Adrenal gland (tissue), 12 donors: ENCODE results near the gene LAMA5. TPM values are rescaled to one million over a fixed set of nuclear protein-coding genes. Genes with fewer than 3 reads are reported as not detected.

ENCODE experiments used
- DNase-seq, 7 donors: peaks; one replicate each; pipeline ENCODE4 v3.0.0-alpha.2; 2019 to 2020
- H3K27ac ChIP-seq, 5 donors: fragments of 200-600 bp; sonication (generic) in 4 of 5; 1 replicate in 3 of 5; 2 replicates in 2 of 5; pipeline versions ENCODE4 v1.5.1 to v1.8.0; 2016 to 2020; ENCODE audit warnings: mild to moderate bottlenecking in 1 of 5
- H3K27me3 ChIP-seq: fragments of 200-600 bp; 2 replicates; pipeline ENCODE4 v1.8.0; 2021
- H3K36me3 ChIP-seq, 2 donors: fragments of 200-600 bp; replicated peaks in 1 of 2; 1 replicate in 1 of 2; 2 replicates in 1 of 2; pipeline versions ENCODE4 v1.5.1 to v1.8.0; 2018 to 2022
- H3K4me1 ChIP-seq, 2 donors: fragments of 200-600 bp; replicated peaks in 1 of 2; 1 replicate in 1 of 2; 2 replicates in 1 of 2; pipeline versions ENCODE4 v1.5.1 to v1.8.0; 2018 to 2021
- H3K4me3 ChIP-seq, 4 donors: fragments of 200-600 bp; sonication (generic) in 3 of 4; one replicate each; pipeline ENCODE4 v1.5.1; 2016 to 2018
- H3K9me3 ChIP-seq, 3 donors: fragments of 200-600 bp; sonication (generic) in 1 of 3; replicated peaks in 1 of 3; 1 replicate in 2 of 3; 2 replicates in 1 of 3; pipeline versions ENCODE4 v1.5.1 to v1.8.0; 2016 to 2021
- CTCF ChIP-seq, 6 experiments: fragments of 450-650 bp in 4 of 6; fragments of 200-600 bp in 2 of 6; sonication (generic) in 1 of 6; IDR thresholded peaks; 1 replicate in 5 of 6; 2 replicates in 1 of 6; pipeline versions ENCODE4 v1.5.1 to v1.8.0; 2016 to 2021; ENCODE audit warnings: antibody characterized with exemption in 6 of 6, mild to moderate bottlenecking in 2 of 6, moderate library complexity in 1 of 6
- POLR2A ChIP-seq, 2 donors: fragments of 450-650 bp; IDR thresholded peaks; one replicate each; pipeline ENCODE4 v1.6.1; 2017; ENCODE audit warnings: antibody characterized with exemption in 2 of 2, mild to moderate bottlenecking in 2 of 2, moderate library complexity in 1 of 2
- WGBS, 4 donors: extraction: QIAGEN DNeasy Blood & Tissue Kit in 2 of 4; methylation state at CpG; one replicate each; pipeline versions ENCODE4 v1.1.5 to v1.1.7; 2013 to 2017; 5-methylcytosine and 5-hydroxymethylcytosine counted together
- intact Hi-C, 2 donors: fragments of 100-400 bp; cut with DNase I; formaldehyde crosslinking; loops; one replicate each; pipeline versions ENCODE4 v1.14.1 to v1.15.0; 2022 to 2023
- polyA plus RNA-seq, 3 donors: library from polyadenylated mRNA; stranded (reverse); fragments of 200-250 nt in 2 of 3; fragments of 350-450 nt in 1 of 3; fragmentation: Illumina TruSeq in 1 of 3; extraction: RNeasy Lipid Tissue Mini Kit (QIAGEN cat#74804) in 1 of 3; gene quantifications; one replicate each; pipeline ENCODE4 v1.2.3, GENCODE V29; 2013 to 2014
- total RNA-seq, 9 donors: library from RNA; depleted of rRNA in 4 of 9; stranded (reverse); fragments of >200 nt in 4 of 9; fragments of 120-200 nt in 1 of 9; fragmentation: NEBNext Ultra II Directional in 1 of 9; extraction: Animal tissue kit (Norgen Biotek cat#: 25700) in 1 of 9; gene quantifications; one replicate each; pipeline versions ENCODE4 v1.1.0 to v1.2.4, GENCODE V29; 2013 to 2023
- donor health status: healthy with polysubstance abuse.
- donor health status: Bipolar disorder and iron deficiency.
- donor health status: DM: yes; HTN: yes; CAD: no.
- donor health status: DM: no; HTN: no; CAD: no.
- donor health status: DM: no; HTN: no; CAD: no.
- donor health status: DM: yes; HTN: yes; CAD: no.

The LAMA5 gene
- total and polyA plus RNA-seq, 12 donors: 2.0 to 537 (median 100) TPM

GRCh38 chr20:62400021-62400420 is 32.9 kb upstream of the LAMA5 start:
- intact Hi-C loops: no loop called here

DNA sequence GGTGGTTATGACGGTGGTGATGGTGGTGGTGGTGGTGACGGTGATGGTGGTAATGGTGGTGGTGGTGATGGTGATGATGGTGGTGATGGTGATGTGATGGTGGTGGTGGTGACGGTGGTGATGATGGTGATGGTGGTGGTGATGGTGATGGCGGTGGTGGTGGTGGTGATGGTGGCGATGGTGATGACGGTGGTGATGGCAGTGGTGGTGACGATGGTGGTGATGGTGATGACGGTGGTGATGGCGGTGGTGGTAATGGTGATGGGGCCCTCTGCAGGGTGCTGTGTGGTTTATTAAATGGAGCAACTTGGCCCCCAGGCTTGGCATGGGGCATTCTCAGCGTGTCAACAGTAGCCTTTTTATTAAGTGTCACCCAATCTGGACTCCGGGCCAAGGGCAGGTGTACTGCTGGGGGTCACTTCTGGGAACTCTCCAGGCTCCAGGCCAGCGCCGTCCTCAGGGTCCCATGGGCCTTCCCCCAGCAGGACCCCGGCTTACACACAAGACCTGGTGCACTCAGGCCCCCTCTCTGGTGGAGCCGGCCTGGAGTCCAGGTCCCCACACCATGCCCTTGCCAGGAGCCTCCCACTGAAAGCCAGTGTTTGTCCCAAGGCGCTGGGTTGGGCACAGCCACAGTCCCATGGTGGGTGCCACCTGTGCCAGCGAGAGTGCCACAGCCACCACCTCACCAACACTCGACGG is 31.2 kb upstream of the LAMA5 start:
- H3K27me3 ChIP-seq: no peaks in the 10 kb centered on the region
- no peak for DNase-seq
- H3K9me3 ChIP-seq: no peaks in the 10 kb centered on the region
- no peak for TF ChIP-seq POLR2A (IDR thresholded peaks at IDR 0.05)
- no peak for TF ChIP-seq CTCF (IDR thresholded peaks at IDR 0.05)
- intact Hi-C loops: loop anchor here in 1 of 2 donors (10.0 kb wide), 1 partner anchor 217 kb away; no protein-coding TSS in a partner anchor
- no peak overlapping the region for H3K4me3 ChIP-seq
- 91 to 94% (median 93%) methylated on average over 16 to 19 of the region's 19 CpGs for WGBS, 4 donors
- no peaks in the 10 kb centered on the region for H3K36me3 ChIP-seq
- no peaks in the 10 kb centered on the region for H3K4me1 ChIP-seq
- no peak overlapping the region for H3K27ac ChIP-seq

More at GRCh38 chr20:62400021-62400420, 32.9 kb upstream of the LAMA5 start:
- 87 to 91% (median 91%) methylated on average over 6 to 7 of the region's 7 CpGs for WGBS, 4 donors
- Histone ChIP-seq H3K36me3 (no peaks in the 10 kb centered on the region), H3K4me3 (no peak overlapping the region), H3K9me3 (no peaks in the 10 kb centered on the region), H3K27me3 (no peaks in the 10 kb centered on the region), H3K4me1 (no peaks in the 10 kb centered on the region), H3K27ac (no peak overlapping the region)
- DNase-seq: no peak
- no peak for TF ChIP-seq POLR2A (IDR thresholded peaks at IDR 0.05)
- no peak for TF ChIP-seq CTCF (IDR thresholded peaks at IDR 0.05)

GRCh38 chr20:62396367-62397239 is 29.5 kb upstream of the LAMA5 start:
- no peaks in the 10 kb centered on the region for H3K9me3 ChIP-seq
- H3K27me3 ChIP-seq: no peaks in the 10 kb centered on the region
- TF ChIP-seq POLR2A (IDR thresholded peaks at IDR 0.05): no peak
- TF ChIP-seq CTCF (IDR thresholded peaks at IDR 0.05): no peak
- H3K27ac ChIP-seq: no peak overlapping the region
- H3K4me3 ChIP-seq: no peak overlapping the region
- no peaks in the 10 kb centered on the region for H3K36me3 ChIP-seq
- 88 to 94% (median 91%) methylated on average over 23 to 35 of the region's 35 CpGs for WGBS, 4 donors
- DNase-seq: no peak
- no peaks in the 10 kb centered on the region for H3K4me1 ChIP-seq
- intact Hi-C loops: loop anchor here in 1 of 2 donors (10.0 kb wide), 1 partner anchor 218 kb away; no protein-coding TSS in a partner anchor
